HG03432 (cell line): ENCODE data around the gene SEC14L5.
"Not testable (repeated sequence)": the region's sequence is repeated elsewhere in the genome, so short reads cannot be mapped to it uniquely, and the experiment has no call there.

Experiments
- ATAC-seq: cut with Tn5 transposase; IDR thresholded peaks from one replicate; pipeline ENCODE4 v1.9.1; 2021; ENCODE audit warnings: mild to moderate bottlenecking, moderate library complexity; ENCODE audit not compliant: unreplicated experiment

SEC14L5 gene

GRCh38 chr16:4928227-4928626 lies 29.9 kb upstream of the SEC14L5 start:
- ATAC-seq = no peak

- not testable (repeated sequence) for ATAC-seq
These were observed 28.5 kb upstream of the SEC14L5 start for GRCh38 chr16:4929619-4930018.

DNA sequence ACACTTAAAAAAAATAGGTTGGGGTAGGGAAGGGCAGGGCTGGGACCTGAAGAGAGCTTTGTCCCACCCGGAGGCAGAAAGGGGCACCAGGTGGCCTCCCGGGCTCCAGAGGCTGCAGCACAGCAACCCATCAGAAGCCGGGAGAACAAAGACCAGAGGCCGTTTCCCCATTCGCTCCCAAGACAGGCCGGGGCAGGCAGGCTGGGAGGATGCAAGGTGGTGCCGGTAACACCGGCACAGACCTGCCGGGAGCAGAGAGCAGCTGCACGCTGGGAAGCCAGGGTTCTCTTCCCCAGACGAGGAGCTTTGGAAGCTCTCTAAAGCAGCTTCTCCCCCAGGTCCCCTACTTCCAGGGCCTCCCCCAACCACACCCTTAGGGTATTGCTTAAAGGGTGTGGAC lies 26.7 kb upstream of the SEC14L5 start:
- no peak for ATAC-seq

DNA sequence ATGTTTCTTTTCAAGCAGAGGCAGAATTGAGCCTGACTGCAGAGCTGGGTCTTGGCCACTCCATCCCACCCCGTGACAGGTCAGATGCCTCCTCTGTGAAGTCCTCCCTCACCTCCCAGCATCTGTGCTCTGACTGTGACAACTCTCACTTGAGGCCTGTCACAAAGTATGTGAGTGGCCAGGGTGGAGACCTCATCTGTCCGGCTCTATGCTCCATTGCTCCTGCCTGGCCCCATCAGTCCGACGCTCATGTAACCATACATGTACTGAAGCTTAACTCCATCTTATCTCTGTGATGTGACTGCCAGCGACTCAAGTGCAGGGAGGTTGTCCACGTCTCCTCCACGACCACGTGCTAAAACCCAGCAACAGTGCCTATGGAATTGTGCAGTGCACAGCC lies 24.7 kb upstream of the SEC14L5 start:
- ATAC-seq = no peak

GRCh38 chr16:4933871-4934395 lies 24.2 kb upstream of the SEC14L5 start:
- no peak for ATAC-seq

GRCh38 chr16:4934591-4934990 lies 23.5 kb upstream of the SEC14L5 start:
- ATAC-seq = no peak

- no peak for ATAC-seq
These were observed 22.8 kb upstream of the SEC14L5 start for GRCh38 chr16:4935241-4935855.

GRCh38 chr16:4936181-4936990 lies 21.7 kb upstream of the SEC14L5 start:
- ATAC-seq = no peak

- ATAC-seq = peak; percentile 45
These were observed 20.9 kb upstream of the SEC14L5 start, which contains the start of gene PPL for GRCh38 chr16:4936991-4937781. Gene PPL (minus strand): TSS chr16:4937148. CDS start chr16:4937045, 103 bp downstream.

- no peak for ATAC-seq
These were observed 20.1 kb upstream of the SEC14L5 start for GRCh38 chr16:4937782-4938682.

DNA sequence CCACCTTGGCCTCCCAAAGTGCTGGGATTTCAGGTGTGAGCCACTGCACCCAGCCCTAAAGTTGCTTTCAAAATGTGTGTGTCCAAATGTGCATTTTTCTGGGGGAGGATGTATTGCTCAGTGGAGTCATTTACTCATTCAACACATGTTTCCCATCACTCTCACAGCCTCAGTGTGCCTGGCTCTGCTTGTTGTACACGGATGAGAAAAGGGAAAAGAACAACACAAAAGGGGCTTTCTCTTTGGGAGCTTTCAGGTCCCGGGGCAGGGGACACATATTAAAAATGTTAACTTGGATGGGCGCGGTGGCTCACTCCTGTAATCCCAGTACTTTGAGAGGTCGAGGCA lies 19.5 kb upstream of the SEC14L5 start:
- ATAC-seq = no peak

DNA sequence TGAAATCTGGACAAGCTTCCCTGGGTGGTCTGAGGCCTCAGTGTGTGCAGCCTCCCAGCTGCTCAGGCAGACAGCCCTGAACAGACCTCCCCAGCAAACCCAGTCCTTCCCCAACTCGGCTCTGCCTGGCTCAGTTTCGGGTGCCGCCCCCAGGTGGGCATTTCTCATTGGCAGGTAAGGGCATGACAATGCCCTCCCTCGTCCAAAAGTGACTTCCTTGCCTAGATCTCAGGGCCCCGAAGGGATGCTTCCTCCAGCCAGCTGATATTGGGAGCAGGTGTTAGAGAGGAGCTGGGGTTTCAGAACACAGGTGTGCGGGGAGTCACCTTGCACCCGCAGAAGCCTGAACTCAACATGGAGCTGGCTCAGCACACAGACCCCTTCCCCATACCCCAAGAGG lies 17.4 kb upstream of the SEC14L5 start:
- no peak for ATAC-seq

DNA sequence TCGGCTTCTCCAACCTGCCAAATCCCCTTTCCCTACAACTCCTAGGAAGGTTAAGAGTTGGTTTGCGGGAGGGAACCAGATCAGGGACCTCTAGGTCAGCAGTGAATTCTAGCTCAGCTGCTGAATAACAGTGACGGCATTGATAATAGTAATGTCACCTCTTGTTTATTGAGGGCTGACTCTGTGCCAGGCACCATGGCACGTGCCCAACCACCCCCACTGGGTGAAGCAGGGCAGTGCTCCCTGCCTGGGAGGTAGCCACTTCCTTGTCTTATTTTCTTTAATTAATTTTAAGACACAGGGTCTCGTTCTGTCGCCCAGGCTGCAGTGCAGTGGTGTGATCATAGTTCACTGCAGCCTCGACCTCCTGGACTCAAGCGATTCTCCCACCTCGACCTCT lies 15.6 kb upstream of the SEC14L5 start:
- ATAC-seq = no peak

GRCh38 chr16:4944333-4945281 lies 13.5 kb upstream of the SEC14L5 start:
- no peak for ATAC-seq

DNA sequence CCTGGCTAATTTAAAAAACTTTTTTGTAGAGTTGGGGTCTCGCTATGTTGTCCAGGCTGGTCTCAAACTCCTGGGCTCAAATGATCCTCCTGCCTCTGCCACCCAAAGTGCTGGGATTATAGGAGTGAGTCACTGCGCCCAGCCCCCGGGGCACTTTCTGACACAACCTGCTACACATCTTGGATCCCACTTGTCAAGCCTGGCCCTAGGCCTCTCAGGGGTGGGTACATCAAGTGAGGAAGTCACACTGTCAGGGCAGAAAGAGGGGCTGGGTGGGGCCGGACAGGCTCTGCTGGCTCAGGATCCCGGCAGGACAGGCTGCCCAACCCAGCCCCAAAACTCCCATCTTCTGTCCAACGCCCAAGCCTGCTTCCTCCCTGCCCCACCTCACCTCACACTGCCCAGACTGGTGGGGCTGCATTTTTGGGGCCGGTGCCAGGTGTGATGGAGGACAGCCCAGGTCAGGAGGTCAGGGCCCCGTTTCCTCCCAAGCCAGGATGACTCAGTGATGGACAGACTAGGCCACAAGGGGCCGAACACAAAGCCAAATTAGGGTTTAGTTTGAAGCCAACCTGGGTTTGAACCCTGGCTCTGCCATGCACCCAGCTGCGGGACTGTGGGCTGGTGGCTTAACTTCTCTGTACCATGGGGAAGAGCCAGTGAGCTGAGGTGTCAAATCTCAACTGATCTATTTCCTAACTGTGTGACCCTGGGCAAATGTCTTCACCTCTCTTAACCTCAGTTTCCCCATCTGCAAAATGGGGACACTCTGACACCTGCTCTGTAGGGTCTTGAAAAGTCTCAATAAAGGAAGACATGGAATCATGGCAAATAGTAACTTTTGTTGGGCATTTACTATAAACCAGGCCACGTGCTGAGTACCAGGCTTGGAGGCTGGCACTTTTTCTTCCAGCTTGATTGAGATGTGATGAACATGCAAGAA lies 12.3 kb upstream of the SEC14L5 start:
- no peak for ATAC-seq

- ATAC-seq = no peak
These were observed 11.2 kb upstream of the SEC14L5 start for GRCh38 chr16:4946917-4947316.

DNA sequence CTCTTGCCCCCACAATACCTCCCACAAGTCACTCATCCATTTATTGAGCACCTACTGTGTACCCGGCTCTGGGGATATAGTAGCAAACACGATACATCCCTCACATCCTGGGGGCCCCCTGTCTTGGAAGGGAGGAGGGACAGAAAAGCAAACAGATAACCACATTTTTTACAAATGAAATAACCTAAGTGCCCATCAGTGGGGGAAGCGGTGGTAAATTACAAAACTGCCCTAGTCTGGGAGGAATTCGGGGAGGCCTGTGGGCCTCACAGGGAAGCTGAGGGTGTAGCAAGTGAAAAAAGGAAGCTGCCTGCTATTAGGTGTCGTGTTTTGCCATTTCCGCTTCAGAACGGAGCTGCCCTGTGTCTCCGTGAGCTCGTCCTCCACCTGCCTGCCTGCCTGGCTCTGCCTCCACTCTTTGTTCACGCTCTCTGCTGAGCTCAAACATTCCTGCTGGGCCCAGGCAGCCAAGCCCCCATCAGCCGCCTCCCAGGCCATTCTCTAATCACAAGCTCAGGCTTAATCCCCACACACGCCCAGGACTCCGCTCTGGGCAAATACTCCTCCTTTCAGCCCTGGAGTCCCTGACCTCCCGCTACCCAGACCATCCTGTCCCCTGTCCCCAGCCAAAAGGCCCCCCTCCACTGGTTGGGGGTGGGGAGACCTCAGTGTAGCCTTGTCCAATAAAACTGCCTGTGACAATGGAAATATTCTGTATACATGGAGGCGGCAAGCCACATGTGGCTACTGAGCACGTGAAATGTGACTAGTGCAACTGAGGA lies 10.2 kb upstream of the SEC14L5 start:
- ATAC-seq = no peak
